ENCODE data around the gene ATP5MC3. TPM values are rescaled to one million over a fixed set of nuclear protein-coding genes. Genes with fewer than 3 reads are reported as not detected.

The ATP5MC3 gene
- total and polyA plus RNA-seq, 10 of the 15 experiments (the other 5 are each of a cell fraction or from before 2014, with no cell fraction given), result 308 to 1,196 (median 550) TPM

DNA sequence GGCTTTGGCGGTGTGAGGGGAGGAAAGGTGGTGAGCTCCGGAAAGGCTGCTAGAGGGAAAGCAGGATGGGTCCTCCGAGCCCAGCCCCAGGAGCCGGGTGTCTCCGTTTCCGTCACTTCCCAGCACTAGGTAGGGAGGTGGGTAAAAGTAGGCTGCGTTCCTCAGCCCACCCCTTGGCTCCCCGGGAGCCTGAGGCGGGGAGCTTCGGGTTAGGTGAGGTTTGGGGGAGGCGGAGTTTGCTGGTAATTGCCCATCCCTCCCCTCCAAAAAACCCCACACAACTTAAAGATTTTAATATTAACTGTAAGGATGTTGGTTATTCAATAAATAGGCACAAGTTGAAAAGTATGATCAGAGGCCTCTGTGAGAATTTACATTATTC lies 13.0 kb downstream of the ATP5MC3 start:
- intact Hi-C loops (cut with micrococcal nuclease; ENCODE audit: unreplicated experiment), result loop anchor here (1.0 kb wide), 1 partner anchor 13 kb away; the partner anchor contains the start of gene ATP5MC3
- ChIA-PET POLR2A (interaction anchor here (0.6 to 2.1 kb wide), 7 partner anchors 10 to 573 kb away, joined by 3 to 22 read pairs (median 4); no protein-coding TSS in a partner anchor), RAD21 (ENCODE audit: unreplicated experiment) (interaction anchor here (0.5 to 1.2 kb wide), 9 partner anchors 9 to 142 kb away, joined by 3 to 10 read pairs (median 3); no protein-coding TSS in a partner anchor), CTCF (interaction anchor here (0.6 to 1.3 kb wide), 9 partner anchors 10 to 573 kb away, joined by 3 to 11 read pairs (median 3); no protein-coding TSS in a partner anchor), SMC1A (ENCODE audit: uncharacterized antibody, unreplicated experiment) (interaction anchor here (0.8 to 1.3 kb wide), 4 partner anchors 11 to 35 kb away, joined by 3 to 22 read pairs (median 4); partner anchors contain the start of gene ATP5MC3)
- Histone ChIP-seq H4K20me1 (ENCODE audit: control insufficient read depth, insufficient read depth) (no peaks in the 10 kb centered on the region), H3K27ac (ENCODE audit: control insufficient read depth, insufficient read depth) (peak overlapping the region; percentile 88), H2AFZ (ENCODE audit: control insufficient read depth, low read depth, low read length) (peak overlapping the region; percentile 97), H3K79me2 (ENCODE audit: control insufficient read depth, insufficient read depth, low read length) (peaks cover 47% of the 10 kb centered on the region), H3K4me3 (peak overlapping the region; percentile 71), H3K4me2 (ENCODE audit: control insufficient read depth, insufficient read depth) (peak overlapping the region; percentile 32), H3K36me3 (ENCODE audit: control insufficient read depth in 2 of 2, insufficient read depth in 2 of 2, low read length in 1 of 2) (peaks cover 0 to 5% of the 10 kb centered on the region in 2 experiments; a peak in 1 of 4 replicates), H3K9me3 (replicated peaks; ENCODE audit: control insufficient read depth, insufficient read depth, low read length) (no peaks in the 10 kb centered on the region; the same call in 1 of the 3 replicates), H3K27me3 (replicated peaks in 1 of 2; ENCODE audit: control insufficient read depth in 2 of 2, insufficient read depth in 2 of 2, low read length in 1 of 2) (no peaks in the 10 kb centered on the region), H3K4me1 (ENCODE audit: control insufficient read depth, insufficient read depth, low read length) (peaks cover 3% of the 10 kb centered on the region; the same call in 1 of the 2 replicates), H3K9ac (ENCODE audit: control insufficient read depth, insufficient read depth, low read length) (peak overlapping the region; percentile 88)
- ATAC-seq, result peak; percentile 50
- no peak for DNase-seq (ENCODE audit: low read depth, low spot score)
- WGBS (ENCODE audit: insufficient coverage, insufficient replicate concordance, low lambda C conversion rate, missing lambda C conversion rate), result 0% methylated on average over 11 of the region's 11 CpGs
- TSS peak; percentile 90 for BruUV-seq (replicated peaks)
- peak; percentile 23 for FAIRE-seq
- in situ Hi-C loops (cut with MboI), result no loop called here
- 0 out of 2 replicates have a peak, but pooled peaks have one; percentile 63 for TF ChIP-seq POLR2AphosphoS5 (IDR thresholded peaks at IDR 0.05; ENCODE audit: low read length)
- 0 out of 2 replicates have a peak, but pooled peaks have one; percentile 97 for TF ChIP-seq HDGF (IDR thresholded peaks at IDR 0.05)
- 0 out of 2 replicates have a peak, but pooled peaks have one; percentile 11 for TF ChIP-seq SMAD5 (IDR thresholded peaks at IDR 0.05; ENCODE audit: low read depth)
- TF ChIP-seq GABPA (IDR thresholded peaks at IDR 0.05; ENCODE audit: low read depth), result no peak
- no peak; the same call in 1 of the 2 replicates for TF ChIP-seq CREB1 (IDR thresholded peaks at IDR 0.05; ENCODE audit: low read depth)
- 0 out of 2 replicates have a peak, but pooled peaks have one; percentile 6 for TF ChIP-seq MAX (IDR thresholded peaks at IDR 0.05; ENCODE audit: low read depth, low read length)
- no peak for TF ChIP-seq POLR2AphosphoS2 (IDR thresholded peaks at IDR 0.05; ENCODE audit: low read depth, low read length)
- TF ChIP-seq, protein P1, sequence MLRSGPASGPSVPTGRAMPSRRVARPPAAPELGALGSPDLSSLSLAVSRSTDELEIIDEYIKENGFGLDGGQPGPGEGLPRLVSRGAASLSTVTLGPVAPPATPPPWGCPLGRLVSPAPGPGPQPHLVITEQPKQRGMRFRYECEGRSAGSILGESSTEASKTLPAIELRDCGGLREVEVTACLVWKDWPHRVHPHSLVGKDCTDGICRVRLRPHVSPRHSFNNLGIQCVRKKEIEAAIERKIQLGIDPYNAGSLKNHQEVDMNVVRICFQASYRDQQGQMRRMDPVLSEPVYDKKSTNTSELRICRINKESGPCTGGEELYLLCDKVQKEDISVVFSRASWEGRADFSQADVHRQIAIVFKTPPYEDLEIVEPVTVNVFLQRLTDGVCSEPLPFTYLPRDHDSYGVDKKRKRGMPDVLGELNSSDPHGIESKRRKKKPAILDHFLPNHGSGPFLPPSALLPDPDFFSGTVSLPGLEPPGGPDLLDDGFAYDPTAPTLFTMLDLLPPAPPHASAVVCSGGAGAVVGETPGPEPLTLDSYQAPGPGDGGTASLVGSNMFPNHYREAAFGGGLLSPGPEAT (IDR thresholded peaks at IDR 0.05; ENCODE audit: low read depth), result no peak
- TF ChIP-seq, protein P2, sequence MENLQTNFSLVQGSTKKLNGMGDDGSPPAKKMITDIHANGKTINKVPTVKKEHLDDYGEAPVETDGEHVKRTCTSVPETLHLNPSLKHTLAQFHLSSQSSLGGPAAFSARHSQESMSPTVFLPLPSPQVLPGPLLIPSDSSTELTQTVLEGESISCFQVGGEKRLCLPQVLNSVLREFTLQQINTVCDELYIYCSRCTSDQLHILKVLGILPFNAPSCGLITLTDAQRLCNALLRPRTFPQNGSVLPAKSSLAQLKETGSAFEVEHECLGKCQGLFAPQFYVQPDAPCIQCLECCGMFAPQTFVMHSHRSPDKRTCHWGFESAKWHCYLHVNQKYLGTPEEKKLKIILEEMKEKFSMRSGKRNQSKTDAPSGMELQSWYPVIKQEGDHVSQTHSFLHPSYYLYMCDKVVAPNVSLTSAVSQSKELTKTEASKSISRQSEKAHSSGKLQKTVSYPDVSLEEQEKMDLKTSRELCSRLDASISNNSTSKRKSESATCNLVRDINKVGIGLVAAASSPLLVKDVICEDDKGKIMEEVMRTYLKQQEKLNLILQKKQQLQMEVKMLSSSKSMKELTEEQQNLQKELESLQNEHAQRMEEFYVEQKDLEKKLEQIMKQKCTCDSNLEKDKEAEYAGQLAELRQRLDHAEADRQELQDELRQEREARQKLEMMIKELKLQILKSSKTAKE (IDR thresholded peaks at IDR 0.05; ENCODE audit: low read depth, poor library complexity, severe bottlenecking), result peak; percentile 22
- no peak for TF ChIP-seq DPF2 (IDR thresholded peaks at IDR 0.05)
- TF ChIP-seq RAD21 (IDR thresholded peaks at IDR 0.05; ENCODE audit: insufficient read depth, low read depth, low read length), result no peak
- TF ChIP-seq MXI1 (IDR thresholded peaks at IDR 0.05; ENCODE audit: low read depth, low read length), result no peak
- TF ChIP-seq, protein P3, sequence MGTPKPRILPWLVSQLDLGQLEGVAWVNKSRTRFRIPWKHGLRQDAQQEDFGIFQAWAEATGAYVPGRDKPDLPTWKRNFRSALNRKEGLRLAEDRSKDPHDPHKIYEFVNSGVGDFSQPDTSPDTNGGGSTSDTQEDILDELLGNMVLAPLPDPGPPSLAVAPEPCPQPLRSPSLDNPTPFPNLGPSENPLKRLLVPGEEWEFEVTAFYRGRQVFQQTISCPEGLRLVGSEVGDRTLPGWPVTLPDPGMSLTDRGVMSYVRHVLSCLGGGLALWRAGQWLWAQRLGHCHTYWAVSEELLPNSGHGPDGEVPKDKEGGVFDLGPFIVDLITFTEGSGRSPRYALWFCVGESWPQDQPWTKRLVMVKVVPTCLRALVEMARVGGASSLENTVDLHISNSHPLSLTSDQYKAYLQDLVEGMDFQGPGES (IDR thresholded peaks at IDR 0.05), result 0 out of 2 replicates have a peak, but pooled peaks have one; percentile 2
- no peak for TF ChIP-seq SUZ12 (IDR thresholded peaks at IDR 0.05; ENCODE audit: unreplicated experiment)
- 0 out of 2 replicates have a peak, but pooled peaks have one; percentile 58 for TF ChIP-seq BACH1 (IDR thresholded peaks at IDR 0.05; ENCODE audit: borderline replicate concordance)
- peak; percentile 68; the same call in 1 of the 2 replicates for TF ChIP-seq RB1 (IDR thresholded peaks at IDR 0.05; ENCODE audit: borderline replicate concordance)
- no peak for TF ChIP-seq STAT1 (conservative IDR thresholded peaks at IDR 0.05)
- 0 out of 2 replicates have a peak, but pooled peaks have one; percentile 34 for TF ChIP-seq PML (IDR thresholded peaks at IDR 0.05; ENCODE audit: low read length)
- no peak for TF ChIP-seq PAX5 (IDR thresholded peaks at IDR 0.05; ENCODE audit: borderline replicate concordance, low read depth, low read length)
- TF ChIP-seq RUNX3 (IDR thresholded peaks at IDR 0.05; ENCODE audit: low read length), result peak; percentile 32; the same call in 1 of the 2 replicates
- no peak for TF ChIP-seq RBBP5 (conservative IDR thresholded peaks at IDR 0.05)
